GM12878 (cell line): ENCODE measurements around the gene LIX1L. TPM values are rescaled to one million over a fixed set of nuclear protein-coding genes. Genes with fewer than 3 reads are reported as not detected.

Experiments
- ATAC-seq: fragments of 200-7000 bp; cut with Tn5 transposase; 3 replicates; pipeline ENCODE4 v1.9.1; 2020; ENCODE audit warnings: mild to moderate bottlenecking, moderate library complexity
- BruUV-seq: library from RNA; stranded (reverse); fragments of 400-500 nt; replicated peaks from 2 replicates; lab custom pipeline; 2021; lab: Mats Ljungman, UMichigan
- CTCF ChIA-PET: fragments of 300-600 bp; sonication (Branson Sonifier 250); formaldehyde crosslinking; extraction: SDS; loops from one replicate; lab custom pipeline; 2021; ENCODE audit warnings: inconsistent platforms; lab: Yijun Ruan, JAX
- POLR2A ChIA-PET: fragments of 350-600 bp; formaldehyde crosslinking; extraction: SDS; loops from one replicate; lab custom pipeline; 2021; ENCODE audit warnings: inconsistent platforms; lab: Charles Lee
- RAD21 ChIA-PET: fragments of 300-600 bp; sonication (Branson Sonifier 250); formaldehyde crosslinking; loops from one replicate; lab custom pipeline; 2023; ENCODE audit warnings: antibody characterized with exemption; ENCODE audit not compliant: unreplicated experiment; lab: Charles Lee
- SMC1A ChIA-PET: fragments of 300-600 bp; sonication (Branson Sonifier 250); formaldehyde crosslinking; loops from one replicate; lab custom pipeline; 2023; ENCODE audit not compliant: unreplicated experiment, uncharacterized antibody; lab: Charles Lee
- DNase-seq: peaks from one replicate; pipeline ENCODE4 v3.0.0-alpha.2; 2011; ENCODE audit warnings: low read depth, low spot score
- FAIRE-seq: peaks from 3 replicates; lab custom pipeline; 2011; peaks lifted over from hg19 to GRCh38; lab: Jason Lieb, UNC
- H2AFZ ChIP-seq: 2 replicates; pipeline ENCODE4 v1.6.0; 2011; ENCODE audit warnings: low read depth, low read length, control low read depth; ENCODE audit not compliant: control insufficient read depth
- H3K27ac ChIP-seq: 2 replicates; pipeline ENCODE4 v1.5.1; 2011; ENCODE audit warnings: control low read depth; ENCODE audit not compliant: control insufficient read depth, insufficient read depth
- H3K27me3 ChIP-seq, 2 experiments: replicated peaks in 1 of 2; 2 replicates each; pipeline versions ENCODE4 v1.6.0 to v1.6.1; 2011; ENCODE audit warnings: low read length in 1 of 2; ENCODE audit not compliant: control insufficient read depth in 2 of 2, insufficient read depth in 2 of 2
- H3K36me3 ChIP-seq, 2 experiments: 2 replicates each; pipeline ENCODE4 v1.5.1; 2011; ENCODE audit warnings: low read length in 1 of 2; ENCODE audit not compliant: control insufficient read depth in 2 of 2, insufficient read depth in 2 of 2
- H3K4me1 ChIP-seq: 2 replicates; pipeline ENCODE4 v1.6.1; 2011; ENCODE audit warnings: mild to moderate bottlenecking, low read length, moderate library complexity, mixed read lengths; ENCODE audit not compliant: control insufficient read depth, insufficient read depth
- H3K4me2 ChIP-seq: 2 replicates; pipeline ENCODE4 v1.6.0; 2011; ENCODE audit warnings: control low read depth; ENCODE audit not compliant: control insufficient read depth, insufficient read depth
- H3K4me3 ChIP-seq: fragments of 200-600 bp; sonication (generic); 2 replicates; pipeline ENCODE4 v1.5.1; 2016
- H3K79me2 ChIP-seq: 2 replicates; pipeline ENCODE4 v1.6.0; 2011; ENCODE audit warnings: low read length; ENCODE audit not compliant: control insufficient read depth, insufficient read depth
- H3K9ac ChIP-seq: 2 replicates; pipeline ENCODE4 v1.8.0; 2011; ENCODE audit warnings: low read length, control low read depth, mixed read lengths; ENCODE audit not compliant: control insufficient read depth, insufficient read depth
- H3K9me3 ChIP-seq: replicated peaks from 3 replicates; pipeline ENCODE4 v1.5.1; 2011; ENCODE audit warnings: mild to moderate bottlenecking, low read length; ENCODE audit not compliant: control insufficient read depth, insufficient read depth
- H4K20me1 ChIP-seq: 2 replicates; pipeline ENCODE4 v1.6.0; 2011; ENCODE audit not compliant: control insufficient read depth, insufficient read depth
- ASH2L ChIP-seq: fragments of 300-600, 200-600 bp; sonication (generic); IDR thresholded peaks from 2 replicates; pipeline ENCODE4 v1.6.1; 2017; ENCODE audit warnings: low read depth, mild to moderate bottlenecking, borderline replicate concordance
- BMI1 ChIP-seq: fragments of 450-650 bp; IDR thresholded peaks from 2 replicates; pipeline ENCODE4 v1.6.1; 2016; ENCODE audit warnings: mild to moderate bottlenecking, moderate library complexity, borderline replicate concordance
- CEBPB ChIP-seq, 2 experiments: fragments of 150-350 bp in 1 of 2; IDR thresholded peaks; 2 replicates each; pipeline ENCODE4 v1.6.1; 2012 to 2014; ENCODE audit warnings: low read depth in 2 of 2, low read length in 2 of 2, borderline replicate concordance in 1 of 2, inconsistent platforms in 1 of 2
- CHD1 ChIP-seq: IDR thresholded peaks from 2 replicates; pipeline ENCODE4 v1.6.1; 2012; ENCODE audit warnings: low read depth, low read length, improper control_type of control experiment
- DPF2 ChIP-seq: fragments of 450-650 bp; IDR thresholded peaks from 2 replicates; pipeline ENCODE4 v1.6.1; 2017; ENCODE audit warnings: mild to moderate bottlenecking
- EGR1 ChIP-seq, 2 experiments: IDR thresholded peaks; 1 replicate in 1 of 2; 2 replicates in 1 of 2; pipeline ENCODE4 v1.6.1; 2011 to 2012; ENCODE audit warnings: low read depth in 2 of 2, low read length in 2 of 2, borderline replicate concordance in 1 of 2, mild to moderate bottlenecking in 1 of 2, moderate library complexity in 1 of 2
- FOXK2 ChIP-seq: fragments of 450-650 bp; IDR thresholded peaks from 2 replicates; pipeline ENCODE4 v1.6.1; 2017; ENCODE audit warnings: mild to moderate bottlenecking, moderate library complexity
- LARP7 ChIP-seq: fragments of 450-650 bp; IDR thresholded peaks from 2 replicates; pipeline ENCODE4 v1.6.1; 2017; ENCODE audit warnings: mild to moderate bottlenecking
- MEF2B ChIP-seq: fragments of 450-650 bp; IDR thresholded peaks from 2 replicates; pipeline ENCODE4 v1.6.1; 2018; ENCODE audit warnings: mild to moderate bottlenecking, moderate library complexity; ENCODE audit not compliant: partially characterized antibody, poor library complexity, severe bottlenecking
- MYC ChIP-seq: IDR thresholded peaks from 2 replicates; pipeline ENCODE4 v1.6.1; 2011; ENCODE audit warnings: mild to moderate bottlenecking, low read length, moderate library complexity, inconsistent platforms; ENCODE audit not compliant: insufficient read depth, insufficient replicate concordance, insufficient read length, severe bottlenecking
- RUNX3 ChIP-seq: IDR thresholded peaks from 2 replicates; pipeline ENCODE4 v1.6.1; 2012; ENCODE audit warnings: low read length, inconsistent platforms
- SMC3 ChIP-seq: IDR thresholded peaks from 2 replicates; pipeline ENCODE4 v1.6.1; 2011; ENCODE audit warnings: low read length, improper control_type of control experiment, borderline replicate concordance
- SPI1 ChIP-seq: IDR thresholded peaks from 2 replicates; pipeline ENCODE4 v1.6.1; 2011; ENCODE audit warnings: low read depth, mild to moderate bottlenecking, low read length, moderate library complexity, borderline replicate concordance; ENCODE audit not compliant: insufficient read depth
- TCF3 ChIP-seq: IDR thresholded peaks from 2 replicates; pipeline ENCODE4 v1.6.1; 2012; ENCODE audit warnings: low read depth, mild to moderate bottlenecking, low read length, borderline replicate concordance; ENCODE audit not compliant: insufficient read depth
- ZBTB40 ChIP-seq: fragments of 450-650 bp; IDR thresholded peaks from 2 replicates; pipeline ENCODE4 v1.6.1; 2016; ENCODE audit warnings: mild to moderate bottlenecking, moderate library complexity, borderline replicate concordance
- ZNF622 ChIP-seq: fragments of 450-650 bp; IDR thresholded peaks from 2 replicates; pipeline ENCODE4 v1.6.1; 2017; ENCODE audit warnings: mild to moderate bottlenecking, inconsistent platforms
- WGBS: methylation state at CpG from one replicate; pipeline ENCODE4 v1.1.6; 2016; ENCODE audit warnings: low lambda C conversion rate; ENCODE audit not compliant: insufficient replicate concordance, insufficient coverage; ENCODE audit errors: missing lambda C conversion rate; 5-methylcytosine and 5-hydroxymethylcytosine counted together
- in situ Hi-C: fragments of 300-500 bp; cut with MboI; formaldehyde crosslinking; loops from 9 replicates; pipeline ENCODE4 v1.14.3; 2018; ENCODE audit warnings: mixed read lengths
- intact Hi-C: fragments of 100-400 bp; cut with micrococcal nuclease; formaldehyde crosslinking; loops from one replicate; pipeline ENCODE4 v1.14.2; 2022; ENCODE audit not compliant: unreplicated experiment
- polyA plus RNA-seq, 11 experiments: library from polyadenylated mRNA; depleted of rRNA in 4 of 11; unstranded in 6 of 11; stranded (reverse) in 5 of 11; fragments of >200 nt; fragmentation: Nextera tagmentation in 4 of 11; fragmentation: Illumina TruSeq in 1 of 11; extraction: Ambion mirVana in 4 of 11; extraction: Trizol in 1 of 11; gene quantifications; 1 replicate in 1 of 11; 2 replicates in 10 of 11; pipeline versions ENCODE4 v1.2.1 to v1.2.3, GENCODE V29; 2011 to 2016; ENCODE audit warnings: inconsistent platforms in 2 of 11, missing spikeins in 2 of 11, low read depth in 1 of 11
- total RNA-seq, 4 experiments: library from RNA; depleted of rRNA in 3 of 4; stranded (reverse); fragments of >200 nt in 3 of 4; fragmentation: Illumina TruSeq in 1 of 4; extraction: Trizol in 1 of 4; gene quantifications; 2 replicates each; pipeline versions ENCODE4 v1.2.1 to v1.2.3, GENCODE V29; 2013 to 2021
- TF ChIP-seq, protein P1 (sequence below): fragments of 450-650 bp; conservative IDR thresholded peaks from 2 replicates; pipeline ENCODE4 v1.6.1; 2017; ENCODE audit warnings: mild to moderate bottlenecking, moderate library complexity

Gene LIX1L
- total and polyA plus RNA-seq, 10 of the 15 experiments (the other 5 are each of a cell fraction or from before 2014, with no cell fraction given): 5.5 to 48.2 (median 15.3) TPM

GRCh38 chr1:145942871-145943270 is 14.9 kb downstream of the LIX1L start (continued):
- TF ChIP-seq CHD1 (no peak), BMI1 (no peak), ASH2L (no peak), SMC3 (no peak), DPF2 (no peak), MYC (no peak)
- TF ChIP-seq, protein P1, sequence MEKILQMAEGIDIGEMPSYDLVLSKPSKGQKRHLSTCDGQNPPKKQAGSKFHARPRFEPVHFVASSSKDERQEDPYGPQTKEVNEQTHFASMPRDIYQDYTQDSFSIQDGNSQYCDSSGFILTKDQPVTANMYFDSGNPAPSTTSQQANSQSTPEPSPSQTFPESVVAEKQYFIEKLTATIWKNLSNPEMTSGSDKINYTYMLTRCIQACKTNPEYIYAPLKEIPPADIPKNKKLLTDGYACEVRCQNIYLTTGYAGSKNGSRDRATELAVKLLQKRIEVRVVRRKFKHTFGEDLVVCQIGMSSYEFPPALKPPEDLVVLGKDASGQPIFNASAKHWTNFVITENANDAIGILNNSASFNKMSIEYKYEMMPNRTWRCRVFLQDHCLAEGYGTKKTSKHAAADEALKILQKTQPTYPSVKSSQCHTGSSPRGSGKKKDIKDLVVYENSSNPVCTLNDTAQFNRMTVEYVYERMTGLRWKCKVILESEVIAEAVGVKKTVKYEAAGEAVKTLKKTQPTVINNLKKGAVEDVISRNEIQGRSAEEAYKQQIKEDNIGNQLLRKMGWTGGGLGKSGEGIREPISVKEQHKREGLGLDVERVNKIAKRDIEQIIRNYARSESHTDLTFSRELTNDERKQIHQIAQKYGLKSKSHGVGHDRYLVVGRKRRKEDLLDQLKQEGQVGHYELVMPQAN: no peak

- POLR2A ChIA-PET: interaction anchor here (1.2 kb wide), 1 partner anchor 23 kb away, joined by 4 read pairs; no protein-coding TSS in a partner anchor
- TF ChIP-seq SPI1 (no peak), CEBPB (IDR thresholded peaks at IDR 0.05; ENCODE audit: borderline replicate concordance in 1 of 2, low read depth in 2 of 2, low read length in 2 of 2) (no peak), FOXK2 (no peak), RUNX3 (no peak), EGR1 (IDR thresholded peaks at IDR 0.05; ENCODE audit: borderline replicate concordance in 1 of 2, low read depth in 2 of 2, low read length in 2 of 2) (no peak), ZNF622 (no peak), LARP7 (no peak), MEF2B (no peak), TCF3 (no peak), ZBTB40 (no peak)
These were observed 15.4 kb downstream of the LIX1L start for GRCh38 chr1:145942405-145942804.

More at GRCh38 chr1:145942405-145942804, 15.4 kb downstream of the LIX1L start:
- FAIRE-seq (no peak), ATAC-seq (no peak), DNase-seq (no peak)
- no TSS peak for BruUV-seq
- Histone ChIP-seq H3K9ac (no peak overlapping the region), H3K27ac (no peak overlapping the region), H3K4me3 (no peak overlapping the region), H3K4me1 (no peaks in the 10 kb centered on the region), H3K79me2 (no peaks in the 10 kb centered on the region), H3K36me3 (peaks cover 0 to 10% of the 10 kb centered on the region in 2 experiments; a peak in 2 of 4 replicates), H3K9me3 (no peaks in the 10 kb centered on the region), H2AFZ (no peak overlapping the region), H4K20me1 (no peaks in the 10 kb centered on the region), H3K4me2 (no peak overlapping the region), H3K27me3 (no peaks in the 10 kb centered on the region)
- ChIA-PET SMC1A (interaction anchor here (0.7 to 1.9 kb wide), 3 partner anchors 9 to 15 kb away, joined by 3 to 6 read pairs (median 4); no protein-coding TSS in a partner anchor), RAD21 (no interaction called here), CTCF (interaction anchor here (1.4 to 3.0 kb wide), 3 partner anchors 15 to 83 kb away, joined by 3 to 12 read pairs (median 5); partner anchors contain the start of genes LIX1L, PIAS3 and RBM8A)
- intact Hi-C loops: no loop called here
- WGBS: 93% methylated on average over 4 of the region's 4 CpGs
- in situ Hi-C loops: no loop called here
